ENCODE results near the gene SLITRK5. TPM values are rescaled to one million over a fixed set of nuclear protein-coding genes. Genes with fewer than 3 reads are reported as not detected.

The SLITRK5 gene
- total and polyA plus RNA-seq, 12 donors, result under 0.01 to 0.07 (median 0.02) TPM; not detected in 3

DNA sequence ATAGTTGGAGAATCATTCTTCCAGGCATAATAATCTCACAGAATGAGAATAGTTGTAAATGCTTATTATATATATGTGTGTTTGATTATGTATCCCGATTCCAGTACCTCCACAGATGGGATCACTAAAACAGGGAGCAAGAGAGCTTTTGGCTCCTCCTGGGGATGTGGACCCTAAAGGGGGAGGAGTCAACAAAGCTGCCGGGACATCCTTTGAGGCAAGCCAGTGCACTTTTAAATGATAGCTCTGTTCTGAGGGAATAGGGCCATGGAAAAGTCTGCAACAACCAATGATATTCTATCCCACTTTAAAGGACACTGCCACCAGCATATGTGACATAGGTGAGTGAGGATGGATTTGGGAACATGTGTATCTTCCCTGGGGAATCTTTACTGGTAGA, 40.8 kb downstream of the SLITRK5 start:
- ATAC-seq (no peak), DNase-seq (no peak)
- Histone ChIP-seq H3K4me3 (no peak overlapping the region), H3K27me3 (no peaks in the 10 kb centered on the region), H3K36me3 (no peaks in the 10 kb centered on the region), H3K4me1 (no peaks in the 10 kb centered on the region), H3K9me3 (no peaks in the 10 kb centered on the region), H3K27ac (no peak overlapping the region)
- TF ChIP-seq, protein P1, sequence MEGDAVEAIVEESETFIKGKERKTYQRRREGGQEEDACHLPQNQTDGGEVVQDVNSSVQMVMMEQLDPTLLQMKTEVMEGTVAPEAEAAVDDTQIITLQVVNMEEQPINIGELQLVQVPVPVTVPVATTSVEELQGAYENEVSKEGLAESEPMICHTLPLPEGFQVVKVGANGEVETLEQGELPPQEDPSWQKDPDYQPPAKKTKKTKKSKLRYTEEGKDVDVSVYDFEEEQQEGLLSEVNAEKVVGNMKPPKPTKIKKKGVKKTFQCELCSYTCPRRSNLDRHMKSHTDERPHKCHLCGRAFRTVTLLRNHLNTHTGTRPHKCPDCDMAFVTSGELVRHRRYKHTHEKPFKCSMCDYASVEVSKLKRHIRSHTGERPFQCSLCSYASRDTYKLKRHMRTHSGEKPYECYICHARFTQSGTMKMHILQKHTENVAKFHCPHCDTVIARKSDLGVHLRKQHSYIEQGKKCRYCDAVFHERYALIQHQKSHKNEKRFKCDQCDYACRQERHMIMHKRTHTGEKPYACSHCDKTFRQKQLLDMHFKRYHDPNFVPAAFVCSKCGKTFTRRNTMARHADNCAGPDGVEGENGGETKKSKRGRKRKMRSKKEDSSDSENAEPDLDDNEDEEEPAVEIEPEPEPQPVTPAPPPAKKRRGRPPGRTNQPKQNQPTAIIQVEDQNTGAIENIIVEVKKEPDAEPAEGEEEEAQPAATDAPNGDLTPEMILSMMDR (IDR thresholded peaks at IDR 0.05), result no peak
- WGBS, 2 donors, result 56 to 66% methylated on average over 2 of the region's 2 CpGs
- intact Hi-C loops (cut with DNase I), result no loop called here
